Measurements from ENCODE around the gene ICE2.

Gene ICE2

GRCh38 chr15:60486742-60487141 lies 7.8 kb upstream of the ICE2 start:
- no peak for DNase-seq

- no peak for DNase-seq
These were observed 6.6 kb upstream of the ICE2 start for GRCh38 chr15:60485365-60486055.

GRCh38 chr15:60483042-60483441 lies 4.1 kb upstream of the ICE2 start:
- no peak for DNase-seq

GRCh38 chr15:60480888-60481287 lies 1.9 kb upstream of the ICE2 start:
- DNase-seq, result no peak

- DNase-seq, result no peak
These were observed 1.2 kb upstream of the ICE2 start for GRCh38 chr15:60480149-60480548.

- DNase-seq, result no peak
These were observed 594 bp upstream of the ICE2 start for GRCh38 chr15:60479361-60480110.

GRCh38 chr15:60477916-60478565 lies 901 bp downstream of the ICE2 start:
- no peak for DNase-seq

- DNase-seq, result no peak
These were observed 1.8 kb downstream of the ICE2 start for GRCh38 chr15:60477164-60477563.

- no peak for DNase-seq
These were observed 2.2 kb downstream of the ICE2 start for GRCh38 chr15:60476713-60477112.

- no peak for DNase-seq
These were observed 5.8 kb downstream of the ICE2 start for GRCh38 chr15:60473135-60473534.

- no peak for DNase-seq
These were observed 7.6 kb downstream of the ICE2 start for GRCh38 chr15:60471314-60471713.

- DNase-seq, result no peak
These were observed 8.9 kb downstream of the ICE2 start for GRCh38 chr15:60469893-60470641.

- no peak for DNase-seq
These were observed 13.9 kb downstream of the ICE2 start for GRCh38 chr15:60464836-60465630.

GRCh38 chr15:60462027-60462426 lies 16.9 kb downstream of the ICE2 start:
- no peak for DNase-seq

- DNase-seq, result no peak
These were observed 18.0 kb downstream of the ICE2 start for GRCh38 chr15:60460931-60461330.

- DNase-seq, result no peak
These were observed 20.2 kb downstream of the ICE2 start for GRCh38 chr15:60458721-60459120.

GRCh38 chr15:60457985-60458384 lies 21.0 kb downstream of the ICE2 start:
- no peak for DNase-seq

GRCh38 chr15:60454824-60455223 lies 24.1 kb downstream of the ICE2 start:
- DNase-seq, result no peak

GRCh38 chr15:60448668-60449360 lies 30.1 kb downstream of the ICE2 start:
- no peak for DNase-seq

- no peak for DNase-seq
These were observed 34.5 kb downstream of the ICE2 start for GRCh38 chr15:60444289-60444912.

- no peak for DNase-seq
These were observed 36.2 kb downstream of the ICE2 start for GRCh38 chr15:60442763-60443162.

All from activated naive CD4-positive, alpha-beta T cell (primary cell).